ENCODE measurements around the gene TENM4. TPM values are rescaled to one million over a fixed set of nuclear protein-coding genes. Genes with fewer than 3 reads are reported as not detected.

The TENM4 gene
- total RNA-seq, 1 experiment from 2014 or later, result 0.39 TPM

GRCh38 chr11:78812513-78813293 is 628.1 kb downstream of the TENM4 start:
- ChIA-PET CTCF (no interaction called here), POLR2A (no interaction called here)
- no peak overlapping the region for H3K4me3 ChIP-seq (ENCODE audit: low read depth in 2 of 2, low read length in 2 of 2)
- H3K27me3 ChIP-seq (ENCODE audit: control insufficient read depth, insufficient read depth, low read length), result no peaks in the 10 kb centered on the region
- H3K9me3 ChIP-seq (ENCODE audit: control insufficient read depth, insufficient read depth, low read depth, low read length), result no peaks in the 10 kb centered on the region
- in situ Hi-C loops (cut with HindIII; ENCODE audit: low pct_unique_long_range_greater_than_20kb, low sequenced_read_pairs) (no loop called here), intact Hi-C loops (cut with micrococcal nuclease; ENCODE audit: unreplicated experiment) (no loop called here)
- H3K27ac ChIP-seq (ENCODE audit: low read length), result no peak overlapping the region
- ATAC-seq (no peak), DNase-seq (ENCODE audit: low read depth, low spot score) (no peak)
- H3K4me1 ChIP-seq (ENCODE audit: control insufficient read depth, insufficient read depth, low read length), result no peaks in the 10 kb centered on the region
- no peaks in the 10 kb centered on the region for H3K36me3 ChIP-seq (ENCODE audit: control insufficient read depth, insufficient read depth, low read length)
- TF ChIP-seq REST (IDR thresholded peaks at IDR 0.05; ENCODE audit: insufficient read depth in 1 of 2, low read depth in 2 of 2, low read length in 1 of 2) (no peak), TCF7L2 (IDR thresholded peaks at IDR 0.05; ENCODE audit: low read depth, low read length) (no peak), SIN3A (IDR thresholded peaks at IDR 0.05; ENCODE audit: borderline replicate concordance, insufficient read depth, low read depth, low read length) (no peak), POLR2AphosphoS5 (IDR thresholded peaks at IDR 0.05; ENCODE audit: low read depth, low read length) (no peak), CTCF (IDR thresholded peaks at IDR 0.05) (peak; percentile 12; the same call in 1 of the 2 replicates)
- BruUV-seq (replicated peaks), result no TSS peak

- Histone ChIP-seq H3K9me3 (ENCODE audit: control insufficient read depth, insufficient read depth, low read depth, low read length) (no peaks in the 10 kb centered on the region), H3K27ac (ENCODE audit: low read length) (no peak overlapping the region), H3K27me3 (ENCODE audit: control insufficient read depth, insufficient read depth, low read length) (no peaks in the 10 kb centered on the region), H3K4me1 (ENCODE audit: control insufficient read depth, insufficient read depth, low read length) (no peaks in the 10 kb centered on the region), H3K36me3 (ENCODE audit: control insufficient read depth, insufficient read depth, low read length) (no peaks in the 10 kb centered on the region), H3K4me3 (ENCODE audit: low read depth in 2 of 2, low read length in 2 of 2) (no peak overlapping the region)
- no peak for TF ChIP-seq REST (IDR thresholded peaks at IDR 0.05; ENCODE audit: insufficient read depth in 1 of 2, low read depth in 2 of 2, low read length in 1 of 2)
- TF ChIP-seq SIN3A (IDR thresholded peaks at IDR 0.05; ENCODE audit: borderline replicate concordance, insufficient read depth, low read depth, low read length), result no peak
- no peak for TF ChIP-seq POLR2AphosphoS5 (IDR thresholded peaks at IDR 0.05; ENCODE audit: low read depth, low read length)
- no peak for TF ChIP-seq CTCF (IDR thresholded peaks at IDR 0.05)
- TF ChIP-seq TCF7L2 (IDR thresholded peaks at IDR 0.05; ENCODE audit: low read depth, low read length), result no peak
- ChIA-PET POLR2A (no interaction called here), CTCF (no interaction called here)
- in situ Hi-C loops (cut with HindIII; ENCODE audit: low pct_unique_long_range_greater_than_20kb, low sequenced_read_pairs) (no loop called here), intact Hi-C loops (cut with micrococcal nuclease; ENCODE audit: unreplicated experiment) (no loop called here)
- no peak for DNase-seq (ENCODE audit: low read depth, low spot score)
- no TSS peak for BruUV-seq (replicated peaks)
- no peak for ATAC-seq
Observed at GRCh38 chr11:78810559-78811009, 630.2 kb downstream of the TENM4 start.
